ENCODE measurements around the gene CCNB1IP1. TPM values are rescaled to one million over a fixed set of nuclear protein-coding genes. Genes with fewer than 3 reads are reported as not detected.

The CCNB1IP1 gene
- total RNA-seq, 4 donors from 2014 or later, result 39.1 to 58.1 (median 50.4) TPM

DNA sequence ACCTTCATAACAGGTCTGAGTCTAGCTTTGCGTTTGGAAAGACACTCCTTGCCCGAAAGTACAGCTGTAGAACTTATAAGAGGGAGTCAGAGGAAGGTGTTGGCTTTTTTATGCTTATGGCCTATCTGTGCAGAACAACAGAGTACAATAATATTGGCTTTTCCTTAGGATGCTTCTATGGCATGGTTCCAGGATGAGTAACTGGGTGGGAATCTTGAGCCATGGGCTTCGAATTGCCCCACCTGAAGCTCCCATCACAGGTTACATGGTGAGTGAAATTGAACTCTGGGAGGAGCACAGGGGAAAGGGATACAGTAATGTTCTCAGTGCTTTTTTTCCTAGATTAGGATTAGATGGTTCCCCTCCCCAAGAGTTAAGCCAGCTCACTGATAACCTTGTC, 23.3 kb upstream of the CCNB1IP1 start:
- H3K4me3 ChIP-seq (ENCODE audit: low read depth, poor library complexity, severe bottlenecking), result no peak overlapping the region
- 83 to 84% methylated on average over 3 of the region's 3 CpGs for WGBS, 2 donors
- intact Hi-C loops (cut with DNase I; ENCODE audit: low total_unique reads), result no loop called here
- no peak for DNase-seq (ENCODE audit: low spot score in 2 of 2)
- TF ChIP-seq, protein P1, sequence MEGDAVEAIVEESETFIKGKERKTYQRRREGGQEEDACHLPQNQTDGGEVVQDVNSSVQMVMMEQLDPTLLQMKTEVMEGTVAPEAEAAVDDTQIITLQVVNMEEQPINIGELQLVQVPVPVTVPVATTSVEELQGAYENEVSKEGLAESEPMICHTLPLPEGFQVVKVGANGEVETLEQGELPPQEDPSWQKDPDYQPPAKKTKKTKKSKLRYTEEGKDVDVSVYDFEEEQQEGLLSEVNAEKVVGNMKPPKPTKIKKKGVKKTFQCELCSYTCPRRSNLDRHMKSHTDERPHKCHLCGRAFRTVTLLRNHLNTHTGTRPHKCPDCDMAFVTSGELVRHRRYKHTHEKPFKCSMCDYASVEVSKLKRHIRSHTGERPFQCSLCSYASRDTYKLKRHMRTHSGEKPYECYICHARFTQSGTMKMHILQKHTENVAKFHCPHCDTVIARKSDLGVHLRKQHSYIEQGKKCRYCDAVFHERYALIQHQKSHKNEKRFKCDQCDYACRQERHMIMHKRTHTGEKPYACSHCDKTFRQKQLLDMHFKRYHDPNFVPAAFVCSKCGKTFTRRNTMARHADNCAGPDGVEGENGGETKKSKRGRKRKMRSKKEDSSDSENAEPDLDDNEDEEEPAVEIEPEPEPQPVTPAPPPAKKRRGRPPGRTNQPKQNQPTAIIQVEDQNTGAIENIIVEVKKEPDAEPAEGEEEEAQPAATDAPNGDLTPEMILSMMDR (IDR thresholded peaks at IDR 0.05), result no peak
- no peak for TF ChIP-seq POLR2A (IDR thresholded peaks at IDR 0.05)

DNA sequence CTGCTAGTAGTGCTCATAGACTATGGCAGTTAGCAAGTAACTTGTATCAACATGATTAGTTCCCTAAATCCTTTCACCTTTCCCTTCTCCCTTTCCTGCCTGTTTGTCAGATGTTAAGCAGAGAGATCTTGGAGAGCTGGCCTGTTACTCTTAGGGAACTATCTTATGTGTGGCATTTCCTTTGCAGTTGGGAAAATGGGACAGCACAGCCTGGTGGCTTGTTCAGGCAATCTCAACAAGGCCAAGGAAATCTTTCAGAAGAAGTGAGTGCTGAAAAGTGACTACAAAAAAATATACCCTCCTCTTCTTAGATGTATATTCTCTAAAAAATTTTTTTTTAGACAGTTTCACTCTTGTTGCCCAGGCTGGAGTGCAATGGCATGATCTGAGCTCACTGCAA, 17.8 kb upstream of the CCNB1IP1 start:
- intact Hi-C loops (cut with DNase I; ENCODE audit: low total_unique reads), result no loop called here

DNA sequence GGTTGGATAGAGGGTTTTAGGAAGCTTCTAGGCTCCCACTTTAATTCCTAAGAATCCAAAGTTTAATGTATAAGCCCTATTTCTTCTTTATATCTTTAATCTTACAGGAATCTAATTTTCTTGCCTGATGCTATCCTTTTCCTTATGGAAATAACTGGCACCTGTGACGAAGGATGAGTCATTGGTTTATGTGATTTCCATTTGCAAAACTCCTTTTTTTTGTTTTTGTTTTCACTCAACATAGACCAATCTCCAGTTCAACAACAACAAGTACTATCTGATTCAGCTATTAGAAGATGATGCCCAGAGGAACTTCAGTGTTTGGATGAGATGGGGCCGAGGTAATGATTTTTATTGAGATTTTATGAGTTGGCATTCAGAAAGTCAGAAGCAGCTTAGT, 17.2 kb upstream of the CCNB1IP1 start:
- intact Hi-C loops (cut with DNase I; ENCODE audit: low total_unique reads), result no loop called here
- 80 to 86% methylated on average over 2 of the region's 2 CpGs for WGBS, 2 donors
- no peak for DNase-seq (ENCODE audit: low spot score in 2 of 2)
- H3K4me3 ChIP-seq (ENCODE audit: low read depth, poor library complexity, severe bottlenecking), result no peak overlapping the region
- no peak for TF ChIP-seq POLR2A (IDR thresholded peaks at IDR 0.05)
- TF ChIP-seq, protein P1 (IDR thresholded peaks at IDR 0.05), result no peak

More for the DNA sequence above, 17.8 kb upstream of the CCNB1IP1 start:
- TF ChIP-seq, protein P1 (IDR thresholded peaks at IDR 0.05), result no peak
- TF ChIP-seq POLR2A (IDR thresholded peaks at IDR 0.05), result no peak
- H3K4me3 ChIP-seq (ENCODE audit: low read depth, poor library complexity, severe bottlenecking), result no peak overlapping the region
- DNase-seq (ENCODE audit: low spot score in 2 of 2), result no peak

DNA sequence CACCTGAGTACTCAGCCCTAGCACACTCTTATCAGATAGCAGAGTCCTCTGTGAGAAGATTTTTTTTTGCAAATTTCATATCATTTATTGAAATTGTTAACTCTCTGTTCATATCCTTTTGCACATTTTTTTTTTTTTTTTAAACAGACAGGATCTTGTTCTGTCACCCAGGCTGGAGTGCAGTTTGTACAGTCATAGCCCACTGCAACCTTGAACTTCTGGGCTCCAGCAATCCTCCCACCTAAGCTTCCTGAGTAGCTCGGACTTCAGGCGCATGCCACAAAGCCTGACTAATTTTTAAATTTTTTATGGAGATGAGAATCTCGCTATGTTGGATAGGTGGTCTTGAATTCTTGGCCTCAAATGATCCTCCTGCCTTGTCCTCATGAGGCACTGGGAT, 14.7 kb upstream of the CCNB1IP1 start:
- TF ChIP-seq, protein P1 (IDR thresholded peaks at IDR 0.05), result no peak
- TF ChIP-seq POLR2A (IDR thresholded peaks at IDR 0.05), result no peak
- WGBS, 2 donors, result 98% methylated on average over 3 of the region's 3 CpGs
- intact Hi-C loops (cut with DNase I; ENCODE audit: low total_unique reads), result no loop called here
- H3K4me3 ChIP-seq (ENCODE audit: low read depth, poor library complexity, severe bottlenecking), result no peak overlapping the region
- no peak for DNase-seq (ENCODE audit: low spot score in 2 of 2)

DNA sequence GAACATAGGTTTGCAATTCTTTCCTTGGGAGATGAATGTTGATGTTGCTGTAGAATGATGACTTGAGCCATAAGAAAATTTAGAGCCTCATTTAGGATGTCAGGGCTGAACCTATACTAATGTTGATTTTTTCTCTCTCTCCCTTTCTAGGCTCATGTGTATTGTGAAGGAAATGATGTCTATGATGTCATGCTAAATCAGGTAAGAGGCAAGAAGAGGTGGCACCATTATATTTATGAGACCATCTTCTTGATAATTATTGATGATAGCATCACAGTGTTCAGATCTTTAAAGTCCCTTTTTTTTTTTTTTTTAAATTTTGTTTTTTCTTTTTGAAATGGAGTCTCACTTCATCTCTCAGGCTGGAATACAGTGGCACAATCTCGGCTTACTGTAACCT, 13.6 kb upstream of the CCNB1IP1 start:
- DNase-seq (ENCODE audit: low spot score in 2 of 2), result no peak
- TF ChIP-seq, protein P1 (IDR thresholded peaks at IDR 0.05), result no peak
- TF ChIP-seq POLR2A (IDR thresholded peaks at IDR 0.05), result no peak
- H3K4me3 ChIP-seq (ENCODE audit: low read depth, poor library complexity, severe bottlenecking), result no peak overlapping the region
- WGBS, 2 donors, result 97 to 100% methylated on average over 1 of the region's 1 CpG
- intact Hi-C loops (cut with DNase I; ENCODE audit: low total_unique reads), result no loop called here

DNA sequence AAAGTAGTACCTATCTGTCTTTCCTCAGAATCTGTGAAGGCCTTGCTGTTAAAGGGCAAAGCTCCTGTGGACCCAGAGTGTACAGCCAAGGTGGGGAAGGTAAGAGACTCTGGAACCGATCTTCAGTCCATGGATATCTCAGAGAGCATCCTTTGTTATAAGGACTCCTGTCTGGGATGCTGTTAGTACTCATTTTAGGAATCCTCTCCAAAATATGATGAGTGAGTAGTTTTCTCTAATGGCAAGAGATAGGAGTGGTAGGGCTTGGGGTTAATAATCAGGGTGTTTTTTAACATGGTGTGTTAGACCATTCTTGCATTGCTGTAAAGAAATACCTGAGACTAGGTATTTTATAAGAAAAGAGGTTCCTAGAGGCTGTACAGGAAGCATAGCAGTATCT, 12.3 kb upstream of the CCNB1IP1 start:
- TF ChIP-seq, protein P1 (IDR thresholded peaks at IDR 0.05), result no peak
- no peak for TF ChIP-seq POLR2A (IDR thresholded peaks at IDR 0.05)
- no peak for DNase-seq (ENCODE audit: low spot score in 2 of 2)
- intact Hi-C loops (cut with DNase I; ENCODE audit: low total_unique reads), result no loop called here
- no peak overlapping the region for H3K4me3 ChIP-seq (ENCODE audit: low read depth, poor library complexity, severe bottlenecking)
- 91 to 92% methylated on average over 1 of the region's 1 CpG for WGBS, 2 donors

Data from lower leg skin (tissue), 4 donors.